Body of pancreas (tissue), 4 donors: ENCODE measurements around the gene ARL5C. TPM values are rescaled to one million over a fixed set of nuclear protein-coding genes. Genes with fewer than 3 reads are reported as not detected.
A peak's percentile ranks its signal among the peaks of the same experiment; 100 is the strongest.

Experiments
- ATAC-seq: fragments of 150-250 bp; one replicate; pipeline ENCODE4 v1.9.1; 2016
- DNase-seq, 4 donors: peaks; one replicate each; pipeline ENCODE4 v3.0.0-alpha.2; 2019
- H3K27ac ChIP-seq, 4 donors: fragments of 200-600 bp; sonication (generic); 1 replicate in 3 of 4; 2 replicates in 1 of 4; pipeline versions ENCODE4 v1.5.1 to v1.6.1; 2016 to 2019; ENCODE audit warnings: mild to moderate bottlenecking in 1 of 4, mixed read lengths in 1 of 4, moderate library complexity in 1 of 4
- H3K27me3 ChIP-seq, 2 donors: fragments of 200-600 bp; sonication (generic); one replicate each; pipeline ENCODE4 v1.6.0; 2016; ENCODE audit warnings: mild to moderate bottlenecking in 1 of 2
- H3K36me3 ChIP-seq, 2 donors: fragments of 200-600 bp; sonication (generic); replicated peaks in 1 of 2; 2 replicates each; pipeline ENCODE4 v1.5.1; 2016; ENCODE audit warnings: low read depth in 2 of 2; ENCODE audit not compliant: insufficient read depth in 1 of 2
- H3K4me1 ChIP-seq: fragments of 200-600 bp; sonication (generic); one replicate; pipeline ENCODE4 v1.6.0; 2016
- H3K4me3 ChIP-seq, 2 donors: fragments of 200-600 bp; sonication (generic); 1 replicate in 1 of 2; 2 replicates in 1 of 2; pipeline ENCODE4 v1.5.1; 2016 to 2019
- H3K9me3 ChIP-seq, 3 donors: fragments of 200-600 bp; sonication (generic); 1 replicate in 2 of 3; 2 replicates in 1 of 3; pipeline ENCODE4 v1.5.1; 2016
- CTCF ChIP-seq, 7 experiments: fragments of 450-650 bp in 4 of 7; fragments of 200-600 bp in 3 of 7; sonication (generic) in 3 of 7; IDR thresholded peaks; one replicate each; pipeline ENCODE4 v1.5.1; 2016 to 2019; ENCODE audit warnings: antibody characterized with exemption in 7 of 7
- POLR2A ChIP-seq, 3 donors: fragments of 450-650 bp; IDR thresholded peaks; one replicate each; pipeline ENCODE4 v1.6.1; 2016; ENCODE audit warnings: antibody characterized with exemption in 3 of 3, mild to moderate bottlenecking in 2 of 3
- WGBS, 2 donors: methylation state at CpG; one replicate each; pipeline ENCODE4 v1.1.5; 2017; 5-methylcytosine and 5-hydroxymethylcytosine counted together
- intact Hi-C: fragments of 100-400 bp; cut with DNase I; formaldehyde crosslinking; loops from one replicate; pipeline ENCODE4 v1.15.1; 2023
- total RNA-seq, 2 donors: library from RNA; depleted of rRNA; stranded (reverse); fragments of >200 nt; gene quantifications; one replicate each; pipeline ENCODE4 v1.1.0, GENCODE V29; 2016

ARL5C gene
- total RNA-seq, 2 donors from 2014 or later = 0.26 TPM; not detected in 1

GRCh38 chr17:39110435-39111136 is 55.4 kb downstream of the ARL5C start:
- intact Hi-C loops = no loop called here
- Histone ChIP-seq H3K27me3 (no peaks in the 10 kb centered on the region), H3K9me3 (no peaks in the 10 kb centered on the region), H3K4me3 (no peak overlapping the region), H3K4me1 (peaks cover 14% of the 10 kb centered on the region), H3K27ac (peak overlapping the region in 3 of 4 donors; percentile 22 to 45 (median 35)), H3K36me3 (no peaks in the 10 kb centered on the region)
- DNase-seq = peak; percentile 68 to 86 (median 86)
- ATAC-seq = peak; percentile 88
- no peak for TF ChIP-seq CTCF (IDR thresholded peaks at IDR 0.05)
- TF ChIP-seq POLR2A (IDR thresholded peaks at IDR 0.05) = no peak
- 10 to 20% methylated on average over 8 to 19 of the region's 19 CpGs for WGBS, 2 donors

GRCh38 chr17:39108461-39109375 is 57.2 kb downstream of the ARL5C start:
- Histone ChIP-seq H3K27me3 (no peaks in the 10 kb centered on the region), H3K4me3 (no peak overlapping the region), H3K27ac (no peak overlapping the region), H3K9me3 (no peaks in the 10 kb centered on the region), H3K4me1 (peaks cover 24% of the 10 kb centered on the region), H3K36me3 (no peaks in the 10 kb centered on the region)
- no peak for ATAC-seq
- no peak for DNase-seq
- intact Hi-C loops = no loop called here
- 83 to 84% methylated on average over 9 to 22 of the region's 23 CpGs for WGBS, 2 donors
- TF ChIP-seq CTCF (IDR thresholded peaks at IDR 0.05) = no peak
- no peak for TF ChIP-seq POLR2A (IDR thresholded peaks at IDR 0.05)

- ATAC-seq (no peak), DNase-seq (no peak)
- peaks cover 28% of the 10 kb centered on the region for H3K4me1 ChIP-seq
- 90 to 93% methylated on average over 7 to 8 of the region's 8 CpGs for WGBS, 2 donors
- no peak overlapping the region for H3K27ac ChIP-seq
- intact Hi-C loops = no loop called here
- H3K9me3 ChIP-seq = no peaks in the 10 kb centered on the region
- H3K27me3 ChIP-seq = no peaks in the 10 kb centered on the region
- H3K4me3 ChIP-seq = no peak overlapping the region
- no peaks in the 10 kb centered on the region for H3K36me3 ChIP-seq
- TF ChIP-seq CTCF (IDR thresholded peaks at IDR 0.05) (no peak), POLR2A (IDR thresholded peaks at IDR 0.05) (no peak)
These were observed 58.0 kb downstream of the ARL5C start for GRCh38 chr17:39107973-39108372.

- peaks cover 28% of the 10 kb centered on the region for H3K4me1 ChIP-seq
- no peaks in the 10 kb centered on the region for H3K27me3 ChIP-seq
- DNase-seq = no peak
- H3K4me3 ChIP-seq = no peak overlapping the region
- no peaks in the 10 kb centered on the region for H3K9me3 ChIP-seq
- no peak for ATAC-seq
- no peaks in the 10 kb centered on the region for H3K36me3 ChIP-seq
- intact Hi-C loops = no loop called here
- no peak overlapping the region for H3K27ac ChIP-seq
- TF ChIP-seq POLR2A (IDR thresholded peaks at IDR 0.05) = no peak
- no peak for TF ChIP-seq CTCF (IDR thresholded peaks at IDR 0.05)
- WGBS, 2 donors = 91 to 94% methylated on average over 7 of the region's 7 CpGs
These were observed 58.8 kb downstream of the ARL5C start for GRCh38 chr17:39107155-39107554.

Other genes with a start within 250 kb of the ARL5C start
- not detected for gene FBXO47, start 198.8 kb downstream of the ARL5C start, total RNA-seq
- 1 to 10 TPM in 1 of 2 donors, not detected in 1; 6.5 TPM for gene PLXDC1, start 14.5 kb downstream of the ARL5C start, total RNA-seq
- gene CACNB1, start 31.5 kb upstream of the ARL5C start, total RNA-seq = 1 to 10 TPM; 2.3 TPM
- gene RPL19, start 34.1 kb upstream of the ARL5C start, total RNA-seq = 1,000 to 10,000 TPM; 1,534 to 2,029 TPM
- gene STAC2, start 59.8 kb upstream of the ARL5C start, total RNA-seq = not detected
- 10 to 100 TPM in 1 of 2 donors, 1 to 10 TPM in 1; 6.7 to 11.9 TPM for gene FBXL20, start 235.5 kb upstream of the ARL5C start, total RNA-seq